Mesenchymal stem cell (in vitro differentiated cells and primary cell): ENCODE results near the gene HOXA6.

ENCODE experiments used
- DNase-seq: peaks from one replicate; pipeline ENCODE4 v3.0.0-alpha.2; 2013
- H2AFZ ChIP-seq: one replicate; pipeline ENCODE4 v1.6.1; 2013; ENCODE audit warnings: low read depth, mild to moderate bottlenecking, control low read depth, inconsistent platforms, low read length, moderate library complexity
- H2AK5ac ChIP-seq: 2 replicates; pipeline ENCODE4 v1.6.1; 2013; ENCODE audit warnings: low read length, moderate library complexity, mild to moderate bottlenecking, inconsistent platforms; ENCODE audit not compliant: severe bottlenecking
- H2BK120ac ChIP-seq: one replicate; pipeline ENCODE4 v1.6.1; 2013; ENCODE audit warnings: low read depth, mild to moderate bottlenecking, inconsistent platforms, low read length, moderate library complexity
- H2BK12ac ChIP-seq, 2 experiments: one replicate each; pipeline ENCODE4 v1.6.1; 2013; ENCODE audit warnings: inconsistent platforms in 2 of 2, low read length in 2 of 2, mild to moderate bottlenecking in 2 of 2, moderate library complexity in 2 of 2, control low read depth in 1 of 2
- H2BK15ac ChIP-seq: one replicate; pipeline ENCODE4 v1.6.1; 2013; ENCODE audit warnings: mild to moderate bottlenecking, low read depth, inconsistent platforms; ENCODE audit not compliant: poor library complexity, severe bottlenecking
- H2BK5ac ChIP-seq: 2 replicates; pipeline ENCODE4 v1.6.1; 2013; ENCODE audit warnings: low read depth, mild to moderate bottlenecking, low read length, control low read depth, inconsistent platforms; ENCODE audit not compliant: poor library complexity, severe bottlenecking
- H3K14ac ChIP-seq, 2 experiments: one replicate each; pipeline ENCODE4 v1.6.1; 2013; ENCODE audit warnings: inconsistent platforms in 2 of 2, low read length in 2 of 2, control low read depth in 1 of 2, mild to moderate bottlenecking in 1 of 2, moderate library complexity in 1 of 2
- H3K18ac ChIP-seq, 2 experiments: one replicate each; pipeline ENCODE4 v1.6.1; 2013; ENCODE audit warnings: inconsistent platforms in 2 of 2, low read length in 2 of 2, control low read depth in 1 of 2, low read depth in 1 of 2, mild to moderate bottlenecking in 1 of 2
- H3K23ac ChIP-seq, 2 experiments: one replicate each; pipeline ENCODE4 v1.6.1; 2013; ENCODE audit warnings: inconsistent platforms in 2 of 2, low read length in 2 of 2, mild to moderate bottlenecking in 2 of 2, moderate library complexity in 2 of 2, control low read depth in 1 of 2
- H3K27ac ChIP-seq: 2 replicates; pipeline ENCODE4 v1.5.1; 2013; ENCODE audit warnings: mild to moderate bottlenecking, moderate library complexity, low read length, control low read depth, inconsistent platforms; ENCODE audit not compliant: poor library complexity, severe bottlenecking
- H3K27me3 ChIP-seq, 2 experiments: 2 replicates each; pipeline versions ENCODE4 v1.6.1 to v1.7.0; 2013; ENCODE audit warnings: low read length in 2 of 2, mild to moderate bottlenecking in 2 of 2, moderate library complexity in 2 of 2, control low read depth in 1 of 2, inconsistent platforms in 1 of 2; ENCODE audit not compliant: control insufficient read depth in 1 of 2, insufficient read depth in 1 of 2
- H3K36me3 ChIP-seq, 2 experiments: 2 replicates each; pipeline versions ENCODE4 v1.6.1 to v1.7.0; 2013; ENCODE audit warnings: low read length in 2 of 2, control low read depth in 1 of 2, inconsistent platforms in 1 of 2, low read depth in 1 of 2, mild to moderate bottlenecking in 1 of 2; ENCODE audit not compliant: insufficient read depth in 2 of 2, control insufficient read depth in 1 of 2
- H3K4ac ChIP-seq, 2 experiments: one replicate each; pipeline ENCODE4 v1.6.1; 2013; ENCODE audit warnings: inconsistent platforms in 2 of 2, low read length in 2 of 2, mild to moderate bottlenecking in 2 of 2, moderate library complexity in 2 of 2, control low read depth in 1 of 2, low read depth in 1 of 2
- H3K4me1 ChIP-seq: 2 replicates; pipeline ENCODE4 v1.6.1; 2013; ENCODE audit warnings: low read depth, low read length, control low read depth; ENCODE audit not compliant: control insufficient read depth, insufficient read depth
- H3K4me2 ChIP-seq: 2 replicates; pipeline ENCODE4 v1.6.1; 2013; ENCODE audit warnings: low read length, mild to moderate bottlenecking, inconsistent platforms; ENCODE audit not compliant: poor library complexity, severe bottlenecking
- H3K4me3 ChIP-seq, 2 experiments: 2 replicates each; pipeline versions ENCODE4 v1.5.1 to v1.7.0; 2013; ENCODE audit warnings: low read length in 2 of 2, mild to moderate bottlenecking in 2 of 2, control low read depth in 1 of 2, low read depth in 1 of 2; ENCODE audit not compliant: insufficient read depth in 1 of 2
- H3K79me1 ChIP-seq: replicated peaks from 2 replicates; pipeline ENCODE4 v1.6.1; 2013; ENCODE audit warnings: mild to moderate bottlenecking, control low read depth, low read length, inconsistent platforms; ENCODE audit not compliant: poor library complexity, severe bottlenecking
- H3K9ac ChIP-seq: 2 replicates; pipeline ENCODE4 v1.7.0; 2013; ENCODE audit warnings: mild to moderate bottlenecking, low read length, moderate library complexity
- H3K9me3 ChIP-seq: 2 replicates; pipeline ENCODE4 v1.7.0; 2013; ENCODE audit warnings: mild to moderate bottlenecking, low read length; ENCODE audit not compliant: control insufficient read depth
- H4K8ac ChIP-seq: one replicate; pipeline ENCODE4 v1.6.1; 2013; ENCODE audit warnings: inconsistent platforms, mild to moderate bottlenecking, low read length, moderate library complexity
- H4K91ac ChIP-seq: one replicate; pipeline ENCODE4 v1.6.1; 2013; ENCODE audit warnings: mild to moderate bottlenecking, low read length, inconsistent platforms
- WGBS: methylation state at CpG from one replicate; pipeline ENCODE4 v1.1.7; 2013; ENCODE audit warnings: mixed read lengths; 5-methylcytosine and 5-hydroxymethylcytosine counted together

Gene HOXA6

DNA sequence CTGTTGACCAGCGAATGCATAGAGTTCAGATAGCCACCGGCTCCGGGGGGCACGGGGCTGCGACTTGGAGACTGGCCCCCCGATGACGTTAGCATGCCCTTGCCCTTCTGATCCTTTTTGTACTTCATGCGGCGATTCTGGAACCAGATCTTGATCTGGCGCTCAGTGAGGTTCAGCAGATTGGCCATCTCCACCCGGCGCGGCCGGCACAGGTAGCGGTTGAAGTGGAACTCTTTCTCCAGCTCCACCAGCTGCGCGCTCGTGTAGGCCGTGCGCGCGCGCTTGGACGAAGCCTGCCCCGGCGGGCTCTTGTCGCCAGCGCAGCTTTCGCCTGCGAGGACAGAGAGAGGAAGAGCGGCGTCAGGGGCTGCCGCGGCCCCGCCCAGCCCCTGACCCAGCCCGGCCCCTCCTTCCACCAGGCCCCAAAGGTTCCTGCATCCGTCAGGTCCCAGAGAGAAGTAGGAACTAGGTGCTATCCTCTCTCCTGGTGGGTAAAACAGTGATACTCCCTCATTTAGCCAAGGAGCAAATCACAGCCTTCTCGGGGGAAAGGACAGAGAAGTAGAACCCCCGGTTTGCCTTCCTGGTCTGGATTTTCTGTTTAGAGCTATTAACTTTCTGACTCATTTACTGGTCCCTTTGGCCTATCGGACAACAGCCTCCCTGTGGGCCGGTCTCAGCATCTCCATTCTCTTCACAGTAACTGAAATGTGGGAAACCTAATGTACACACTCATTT, 39.0 kb downstream of the HOXA6 start:
- Histone ChIP-seq H3K27ac (peak overlapping the region; percentile 92), H3K27me3 (no peaks in the 10 kb centered on the region), H3K23ac (peak overlapping the region in 1 of 2 experiments; percentile 35), H3K18ac (peak overlapping the region; percentile 6 to 15), H2AK5ac (peak overlapping the region; percentile 19), H3K36me3 (peaks cover 6 to 26% of the 10 kb centered on the region in 2 experiments), H3K4me3 (peak overlapping the region; percentile 45 to 61), H4K8ac (peak overlapping the region; percentile 93), H2BK5ac (peak overlapping the region; percentile 96), H3K9me3 (no peaks in the 10 kb centered on the region), H3K9ac (peak overlapping the region; percentile 96), H3K79me1 (no peaks in the 10 kb centered on the region), H3K4me1 (peaks cover 27% of the 10 kb centered on the region), H2BK12ac (peak overlapping the region in 1 of 2 experiments; percentile 84), H3K4me2 (peak overlapping the region; percentile 82), H4K91ac (peak overlapping the region; percentile 66), H3K14ac (no peak overlapping the region), H2BK15ac (peak overlapping the region; percentile 85), H2AFZ (no peak overlapping the region), H3K4ac (peak overlapping the region in 1 of 2 experiments; percentile 63), H2BK120ac (no peak overlapping the region)
- DNase-seq = peak; percentile 56
- 9% methylated on average over 35 of the region's 41 CpGs for WGBS

- Histone ChIP-seq H4K91ac (peak overlapping the region; percentile 85), H4K8ac (peak overlapping the region; percentile 93), H3K27ac (peak overlapping the region; percentile 92), H2BK120ac (no peak overlapping the region), H3K4me3 (peak overlapping the region; percentile 26 to 65), H2BK5ac (peak overlapping the region; percentile 96), H3K79me1 (no peaks in the 10 kb centered on the region), H2BK15ac (peak overlapping the region; percentile 85), H3K4me2 (peak overlapping the region; percentile 82), H3K36me3 (peaks cover 6 to 26% of the 10 kb centered on the region in 2 experiments), H2AK5ac (peak overlapping the region; percentile 88), H3K9ac (peak overlapping the region; percentile 96), H3K9me3 (no peaks in the 10 kb centered on the region), H3K4me1 (peaks cover 33% of the 10 kb centered on the region), H2BK12ac (peak overlapping the region; percentile 2 to 84), H3K27me3 (no peaks in the 10 kb centered on the region), H3K18ac (peak overlapping the region; percentile 6 to 15), H3K14ac (no peak overlapping the region), H3K4ac (peak overlapping the region; percentile 63 to 89), H2AFZ (no peak overlapping the region), H3K23ac (peak overlapping the region in 1 of 2 experiments; percentile 81)
- peak; percentile 22 for DNase-seq
- WGBS = 19% methylated on average over 39 of the region's 47 CpGs
Measured at GRCh38 chr7:27107391-27108381, 39.9 kb downstream of the HOXA6 start.

GRCh38 chr7:27106901-27107240, 40.7 kb downstream of the HOXA6 start:
- H4K8ac ChIP-seq = peak overlapping the region; percentile 76
- peak overlapping the region; percentile 66 for H2BK120ac ChIP-seq
- H3K4me3 ChIP-seq = peak overlapping the region; percentile 47 to 65
- no peak for DNase-seq
- H3K4me2 ChIP-seq = peak overlapping the region; percentile 73
- no peak overlapping the region for H3K14ac ChIP-seq
- H2AFZ ChIP-seq = no peak overlapping the region
- H3K4me1 ChIP-seq = peaks cover 33% of the 10 kb centered on the region
- peak overlapping the region; percentile 90 for H4K91ac ChIP-seq
- no peaks in the 10 kb centered on the region for H3K9me3 ChIP-seq
- H2BK15ac ChIP-seq = no peak overlapping the region
- H3K18ac ChIP-seq = peak overlapping the region; percentile 70 to 85
- peak overlapping the region; percentile 52 to 54 for H3K4ac ChIP-seq
- no peaks in the 10 kb centered on the region for H3K27me3 ChIP-seq
- H2BK5ac ChIP-seq = peak overlapping the region; percentile 96
- H2AK5ac ChIP-seq = peak overlapping the region; percentile 18
- no peaks in the 10 kb centered on the region for H3K79me1 ChIP-seq
- no peak overlapping the region for H2BK12ac ChIP-seq
- 42% methylated on average over 5 of the region's 14 CpGs for WGBS
- H3K9ac ChIP-seq = peak overlapping the region; percentile 96
- peak overlapping the region; percentile 82 for H3K27ac ChIP-seq
- peaks cover 6 to 27% of the 10 kb centered on the region in 2 experiments for H3K36me3 ChIP-seq
- H3K23ac ChIP-seq = peak overlapping the region in 1 of 2 experiments; percentile 6
